Upper lobe of left lung (tissue), 4 donors: Measurements from ENCODE around the gene ZMYND11.

Experiments used
- POLR2A ChIP-seq, 4 donors: fragments of 450-650 bp; IDR thresholded peaks; one replicate each; pipeline ENCODE4 v1.5.1; 2016 to 2017; ENCODE audit warnings: antibody characterized with exemption in 4 of 4, mild to moderate bottlenecking in 2 of 4
- TF ChIP-seq, protein P1 (sequence below), 6 experiments: fragments of 450-650 bp in 4 of 6; fragments of 200-600 bp in 2 of 6; sonication (generic) in 2 of 6; IDR thresholded peaks; one replicate each; pipeline ENCODE4 v1.5.1; 2016 to 2019; ENCODE audit warnings: antibody characterized with exemption in 6 of 6

DNA sequence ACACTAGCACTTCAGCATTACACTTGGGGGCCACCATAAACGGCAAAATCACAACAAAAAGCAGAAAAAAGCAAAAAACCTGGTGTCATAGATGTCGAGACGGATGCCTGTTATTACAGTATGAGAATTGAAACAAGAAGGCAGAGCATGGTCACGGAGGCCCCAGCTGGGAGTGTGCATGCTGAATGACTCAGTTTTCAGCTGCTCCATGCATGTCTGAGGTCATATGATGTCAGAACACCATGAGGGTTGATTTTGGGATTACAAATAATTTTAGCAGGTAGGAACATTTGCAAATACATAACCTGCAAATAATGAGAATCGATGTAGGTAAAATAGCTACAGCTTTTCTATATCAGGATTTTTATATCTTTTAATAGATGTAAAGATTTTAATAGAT, 19.1 kb downstream of the ZMYND11 start:
- TF ChIP-seq, protein P1, sequence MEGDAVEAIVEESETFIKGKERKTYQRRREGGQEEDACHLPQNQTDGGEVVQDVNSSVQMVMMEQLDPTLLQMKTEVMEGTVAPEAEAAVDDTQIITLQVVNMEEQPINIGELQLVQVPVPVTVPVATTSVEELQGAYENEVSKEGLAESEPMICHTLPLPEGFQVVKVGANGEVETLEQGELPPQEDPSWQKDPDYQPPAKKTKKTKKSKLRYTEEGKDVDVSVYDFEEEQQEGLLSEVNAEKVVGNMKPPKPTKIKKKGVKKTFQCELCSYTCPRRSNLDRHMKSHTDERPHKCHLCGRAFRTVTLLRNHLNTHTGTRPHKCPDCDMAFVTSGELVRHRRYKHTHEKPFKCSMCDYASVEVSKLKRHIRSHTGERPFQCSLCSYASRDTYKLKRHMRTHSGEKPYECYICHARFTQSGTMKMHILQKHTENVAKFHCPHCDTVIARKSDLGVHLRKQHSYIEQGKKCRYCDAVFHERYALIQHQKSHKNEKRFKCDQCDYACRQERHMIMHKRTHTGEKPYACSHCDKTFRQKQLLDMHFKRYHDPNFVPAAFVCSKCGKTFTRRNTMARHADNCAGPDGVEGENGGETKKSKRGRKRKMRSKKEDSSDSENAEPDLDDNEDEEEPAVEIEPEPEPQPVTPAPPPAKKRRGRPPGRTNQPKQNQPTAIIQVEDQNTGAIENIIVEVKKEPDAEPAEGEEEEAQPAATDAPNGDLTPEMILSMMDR (IDR thresholded peaks at IDR 0.05), result no peak
- TF ChIP-seq POLR2A (IDR thresholded peaks at IDR 0.05), result no peak
